GM21447 (cell line): ENCODE results near the gene LRMDA.

ENCODE experiments used
- ATAC-seq: cut with Tn5 transposase; IDR thresholded peaks from one replicate; pipeline ENCODE4 v1.9.1; 2021; ENCODE audit not compliant: unreplicated experiment

LRMDA gene

DNA sequence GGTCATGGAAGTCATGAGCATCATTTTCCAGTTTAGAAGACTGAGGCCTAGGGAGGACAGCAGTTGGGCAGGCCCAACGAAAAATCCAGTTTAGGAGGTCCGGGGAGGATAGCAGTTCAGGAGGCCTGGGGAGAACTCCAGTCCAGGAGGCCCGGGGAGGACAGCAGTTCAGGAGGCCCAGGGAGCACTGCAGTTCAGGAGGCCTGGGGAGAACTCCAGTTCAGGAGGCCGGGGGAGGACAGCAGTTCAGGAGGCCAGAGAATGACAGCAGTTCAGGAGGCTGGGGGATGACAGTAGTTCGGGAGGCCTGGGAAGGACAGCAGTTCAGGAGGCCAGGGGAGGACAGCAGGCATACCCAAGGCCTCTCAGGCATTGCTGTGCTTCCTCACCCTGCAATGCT is 453.4 kb downstream of the LRMDA start:
- no peak for ATAC-seq

DNA sequence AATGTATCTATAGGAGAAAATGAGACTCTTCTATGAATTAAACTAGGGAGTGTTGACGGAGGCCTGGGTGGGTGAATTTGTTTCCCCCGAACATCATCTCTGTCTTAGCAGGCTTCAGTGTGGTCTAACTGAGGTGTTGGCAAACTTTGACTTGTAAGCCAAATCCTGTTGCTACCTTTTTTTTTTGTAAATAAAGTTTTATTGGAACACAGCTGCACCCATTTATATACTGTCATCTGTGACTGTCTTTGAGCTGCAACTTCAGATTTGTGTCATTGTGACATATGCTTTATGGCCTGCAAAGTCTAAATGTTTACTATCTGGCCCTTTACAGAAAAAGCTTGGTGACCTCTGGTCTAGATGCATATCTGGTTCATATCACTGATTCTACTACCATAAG is 455.9 kb downstream of the LRMDA start:
- no peak for ATAC-seq

DNA sequence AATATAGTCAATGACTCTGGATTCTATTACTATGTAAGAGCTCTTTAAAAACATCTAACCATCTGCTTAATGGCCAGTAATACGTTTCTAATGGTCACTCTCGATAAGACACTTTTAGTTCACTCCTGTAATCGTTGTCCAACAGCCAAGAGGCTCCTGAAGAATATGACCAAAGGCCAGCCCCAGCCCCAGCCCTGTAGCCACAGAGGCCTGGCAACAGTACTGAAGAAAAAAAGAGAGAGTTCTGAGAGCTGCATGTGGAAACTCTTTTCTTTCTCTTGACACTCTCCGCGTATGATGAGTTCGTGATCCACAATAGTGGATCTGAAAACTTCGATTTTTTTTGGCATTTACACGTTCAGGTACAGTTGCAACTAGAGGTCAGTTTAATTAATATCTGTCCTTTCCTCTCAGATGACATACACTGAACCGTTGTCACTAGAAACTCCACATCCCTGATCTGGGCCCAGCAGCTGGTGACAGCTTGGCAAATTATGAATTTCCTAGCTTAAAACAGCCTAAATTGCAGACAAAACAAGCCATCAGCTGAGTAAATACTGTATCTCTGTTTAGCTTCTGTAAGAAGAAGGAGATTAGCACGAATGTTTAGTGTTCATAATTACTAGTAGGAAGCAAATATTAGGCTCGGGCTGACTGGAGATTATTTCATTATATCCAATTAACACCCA is 456.7 kb downstream of the LRMDA start:
- no peak for ATAC-seq

DNA sequence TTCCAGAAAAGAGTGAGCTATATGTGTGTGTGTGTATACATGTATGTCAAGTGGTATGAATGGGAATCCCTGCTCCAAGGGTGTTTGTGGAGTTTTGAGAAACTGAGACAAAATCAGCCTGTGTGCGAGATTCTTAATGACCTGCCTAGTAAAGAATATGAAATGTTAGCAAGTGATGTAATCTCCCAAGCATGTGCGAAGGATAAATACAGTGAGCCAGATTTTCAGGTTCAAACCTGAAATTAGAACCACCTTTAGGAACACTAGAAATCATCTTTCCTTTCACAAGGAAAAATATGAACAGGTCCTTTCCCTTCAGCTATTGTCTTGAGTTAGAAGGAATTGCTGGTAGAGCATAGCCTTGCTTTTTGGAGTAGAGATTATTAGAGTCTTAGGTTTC is 457.6 kb downstream of the LRMDA start:
- ATAC-seq, result no peak

DNA sequence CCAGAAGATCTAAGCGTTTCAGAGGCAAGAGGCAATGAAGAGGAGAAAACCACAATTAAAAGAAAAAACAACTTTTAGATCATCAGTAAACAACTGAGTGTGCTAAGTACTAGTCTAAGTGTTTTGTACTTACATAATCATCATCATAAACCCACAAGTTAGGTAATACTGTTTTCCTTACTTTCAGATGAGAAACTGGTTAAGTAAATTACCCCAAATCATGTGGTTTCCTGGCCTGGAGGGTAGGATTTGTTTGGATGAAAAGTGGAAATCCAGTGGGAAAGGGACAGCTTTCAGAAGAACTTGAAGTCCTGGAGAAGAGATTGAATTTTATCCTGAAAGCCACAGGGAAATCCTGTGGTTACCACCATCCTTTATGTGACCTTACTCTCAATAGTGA is 463.3 kb downstream of the LRMDA start:
- no peak for ATAC-seq

DNA sequence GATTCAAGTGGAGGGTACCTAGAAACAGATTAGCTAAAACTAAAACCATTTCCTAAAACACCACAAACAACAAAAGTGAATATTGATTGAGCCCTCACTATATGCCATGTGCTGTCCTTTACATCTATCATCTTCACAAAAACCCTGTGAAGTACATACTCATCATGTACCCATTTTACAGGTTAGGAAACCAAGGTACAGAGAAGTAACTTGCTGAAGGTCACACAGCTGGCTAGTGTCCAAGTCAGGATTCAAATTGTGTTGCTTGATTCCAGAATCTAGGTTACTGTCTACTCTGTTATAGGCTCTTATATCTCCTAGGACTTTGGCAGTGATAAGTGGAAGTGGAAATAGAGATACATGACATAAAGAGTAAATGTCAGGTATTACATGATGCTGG is 463.8 kb downstream of the LRMDA start:
- ATAC-seq, result no peak

DNA sequence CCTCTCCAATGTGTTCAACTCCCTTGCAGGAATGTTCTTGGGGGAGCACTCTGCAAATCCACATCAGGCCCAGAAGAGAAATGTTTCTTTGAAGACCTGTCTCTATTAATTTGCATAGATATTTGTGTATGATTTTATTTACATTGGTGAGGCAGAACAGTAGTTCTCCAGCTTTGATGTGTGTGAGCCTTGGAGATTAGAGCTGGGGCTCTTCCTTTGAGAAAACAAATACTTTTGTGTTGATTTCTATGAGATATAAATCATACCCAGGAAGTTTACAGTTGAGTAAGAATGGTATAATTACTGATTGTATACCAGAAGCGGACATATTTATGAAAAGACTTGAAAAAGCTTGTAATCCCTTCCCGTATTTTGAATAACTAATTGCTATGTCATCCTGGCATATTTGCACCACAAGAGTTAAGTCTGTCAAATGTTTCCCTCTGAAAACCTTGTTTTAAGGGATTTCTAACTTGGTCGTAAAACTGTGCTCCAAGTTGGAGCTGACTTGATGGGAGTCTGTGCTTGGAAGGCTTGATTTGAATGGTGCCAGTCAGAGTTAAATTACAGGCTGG is 468.5 kb downstream of the LRMDA start:
- no peak for ATAC-seq

DNA sequence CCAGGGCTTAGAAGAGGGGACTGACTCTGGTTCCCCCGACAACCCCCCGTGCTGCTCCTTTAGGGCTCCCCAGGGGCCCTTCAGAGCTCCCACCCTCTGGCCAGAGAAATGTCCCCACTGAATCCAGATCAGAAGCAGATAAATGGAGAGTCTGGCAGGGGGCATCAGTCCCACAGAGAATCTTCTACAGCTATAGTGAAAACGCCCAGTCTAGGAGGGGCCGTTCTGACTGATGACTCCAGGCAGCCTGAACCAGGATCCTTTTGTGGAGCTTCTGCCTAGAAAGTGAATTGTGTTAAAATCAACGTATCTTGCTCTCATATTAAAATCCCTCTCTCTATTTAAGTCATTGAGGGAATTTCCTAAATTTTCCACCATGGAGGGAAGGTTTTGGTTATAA is 471.4 kb downstream of the LRMDA start:
- no peak for ATAC-seq

DNA sequence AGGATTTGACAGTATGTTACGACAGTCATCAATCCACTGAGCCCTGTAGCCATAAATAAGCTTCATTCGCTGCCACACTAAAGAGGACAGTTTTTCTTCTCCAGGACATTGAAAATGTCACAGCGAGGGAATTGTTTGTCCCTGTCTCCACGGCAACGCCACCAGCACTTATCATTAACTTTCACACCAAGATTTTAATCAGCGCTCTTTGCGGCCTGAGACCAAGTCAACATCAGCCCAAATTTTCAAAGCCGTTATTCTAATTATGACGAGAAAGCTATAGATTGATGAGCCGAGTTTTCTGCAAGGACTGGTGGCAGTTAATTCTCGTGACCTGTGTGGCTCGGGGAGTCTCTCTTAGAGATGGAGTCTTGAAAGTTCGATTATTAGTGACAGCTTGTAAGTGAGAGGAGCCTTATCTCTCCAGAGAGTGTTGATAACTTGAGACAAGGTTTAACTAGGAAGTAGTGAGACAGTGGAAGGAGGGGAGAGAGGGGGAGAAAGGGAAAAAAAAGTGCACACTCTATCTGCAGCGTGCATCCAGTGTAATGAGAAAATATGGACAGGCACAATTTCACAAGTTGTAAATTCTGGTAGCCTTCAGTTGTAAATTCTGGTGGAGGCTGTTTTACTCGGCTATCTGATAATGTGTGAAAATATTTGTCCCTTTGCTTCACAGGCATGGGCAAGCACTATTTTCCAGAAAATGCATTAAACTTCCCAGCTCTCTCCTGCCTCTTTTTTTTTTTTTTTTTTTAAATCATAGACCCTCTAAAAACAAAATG is 473.3 kb downstream of the LRMDA start:
- ATAC-seq, result no peak

DNA sequence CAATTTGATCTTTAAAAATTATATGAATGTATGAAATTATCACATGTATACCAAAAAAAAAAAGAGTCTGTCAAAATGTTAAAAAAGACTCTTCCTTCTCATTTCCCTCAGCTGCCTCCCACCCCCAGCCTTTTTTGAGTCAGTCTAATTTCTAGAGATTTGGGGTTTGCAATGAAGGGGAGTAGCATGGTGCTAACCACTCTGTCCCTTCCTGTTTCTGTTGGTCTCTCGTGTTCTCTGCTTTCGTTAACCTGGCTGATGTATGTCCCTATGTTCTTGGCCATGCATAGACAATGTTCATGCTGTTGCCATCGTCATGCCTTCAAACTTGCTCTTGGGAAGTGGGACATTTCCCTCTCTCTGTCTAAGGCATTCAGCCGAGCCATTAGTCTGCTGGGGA is 474.1 kb downstream of the LRMDA start:
- ATAC-seq, result no peak

DNA sequence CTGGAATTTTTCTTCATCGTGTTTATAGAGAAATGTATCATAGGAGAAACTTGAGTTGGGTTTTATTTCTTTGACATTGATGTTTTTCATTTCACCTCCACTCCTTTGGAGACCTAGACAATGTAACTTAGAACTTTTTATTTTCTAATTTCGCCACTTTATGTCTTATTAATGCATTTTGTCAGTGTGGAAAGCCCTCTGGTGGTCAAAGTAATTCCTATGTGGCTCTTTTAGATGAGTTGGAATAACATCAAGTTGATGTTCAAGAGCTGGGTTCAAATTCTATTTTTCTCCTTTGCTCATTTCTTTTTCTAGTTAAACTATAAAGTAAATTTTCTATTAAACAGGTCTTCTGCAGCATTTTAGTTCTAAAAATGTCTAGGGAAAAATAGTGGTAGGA is 478.6 kb downstream of the LRMDA start:
- no peak for ATAC-seq

DNA sequence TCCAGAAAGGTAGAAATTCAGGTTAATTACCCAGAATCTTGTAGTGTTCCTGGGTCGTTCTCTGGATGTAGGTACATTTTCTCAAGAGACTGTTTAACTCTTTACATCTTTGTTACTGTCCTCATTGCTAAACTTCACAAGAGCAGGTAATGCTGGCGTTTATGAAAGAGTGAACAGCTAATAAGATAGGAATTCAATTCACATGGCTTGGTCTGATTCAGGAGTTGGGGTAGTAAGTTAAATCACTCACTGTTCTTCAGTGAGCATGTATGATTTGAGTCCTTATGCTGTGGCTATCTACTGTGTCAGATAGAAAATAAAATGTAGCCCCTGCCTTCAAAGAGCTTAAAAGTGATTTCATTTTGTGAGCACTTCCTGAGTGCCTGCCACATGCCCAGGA is 480.0 kb downstream of the LRMDA start:
- no peak for ATAC-seq

DNA sequence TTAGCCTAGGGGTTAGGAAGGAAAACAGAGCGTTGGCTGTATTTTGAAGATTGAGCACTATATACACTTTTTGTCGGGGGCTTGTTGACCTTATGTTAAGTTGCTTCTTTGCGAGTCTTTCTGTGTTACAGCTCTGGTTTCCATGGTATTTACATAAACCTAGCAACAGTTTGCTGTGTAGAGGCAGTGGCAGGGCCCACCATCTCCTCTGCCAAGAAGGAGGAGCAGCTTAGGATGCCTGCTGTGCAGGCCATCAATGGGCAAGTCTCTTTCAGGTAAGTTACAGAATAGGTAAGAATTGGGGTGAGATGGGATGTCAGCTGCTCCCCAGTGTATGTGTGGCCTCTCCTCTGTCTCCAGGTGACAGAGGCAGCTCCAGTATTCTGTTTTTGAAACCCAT is 485.5 kb downstream of the LRMDA start:
- ATAC-seq, result no peak

DNA sequence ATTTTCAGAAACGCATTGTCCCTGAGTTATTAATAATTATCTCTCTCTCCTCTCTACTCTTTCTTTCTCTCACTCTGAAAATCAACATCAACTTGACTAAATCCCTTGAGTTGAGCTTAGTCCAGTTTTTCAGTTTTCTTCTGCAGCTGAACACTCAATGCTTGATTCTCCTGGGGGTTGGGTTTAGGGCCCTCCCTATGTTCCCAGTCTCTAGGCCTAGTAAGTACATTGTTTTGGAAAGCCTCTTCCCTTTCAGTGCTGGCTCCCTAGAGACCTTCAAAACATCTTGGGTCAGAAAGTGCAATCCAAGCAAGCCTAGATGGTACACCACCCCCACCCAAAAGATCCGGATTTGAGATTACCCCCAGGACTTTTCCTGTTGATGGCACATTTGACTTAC is 488.5 kb downstream of the LRMDA start:
- no peak for ATAC-seq

DNA sequence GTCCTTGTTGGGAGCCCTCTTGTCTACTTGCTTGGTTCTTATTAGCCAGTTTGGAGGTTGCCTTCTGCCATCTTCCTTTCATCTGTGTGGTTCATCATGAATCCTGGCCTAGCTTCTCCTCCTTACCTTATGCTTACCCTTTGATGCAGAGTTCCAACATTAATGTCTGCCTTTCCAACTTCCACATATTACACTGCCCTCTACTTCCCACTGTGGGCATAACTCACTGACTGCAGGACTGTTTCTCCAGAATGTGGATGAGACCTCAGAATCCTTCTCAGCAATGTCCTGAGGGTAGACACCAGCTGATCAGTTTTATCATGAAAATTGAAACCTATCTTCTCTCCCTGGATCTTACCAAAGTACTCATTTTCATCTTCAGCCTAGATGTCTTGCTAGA is 491.0 kb downstream of the LRMDA start:
- no peak for ATAC-seq

DNA sequence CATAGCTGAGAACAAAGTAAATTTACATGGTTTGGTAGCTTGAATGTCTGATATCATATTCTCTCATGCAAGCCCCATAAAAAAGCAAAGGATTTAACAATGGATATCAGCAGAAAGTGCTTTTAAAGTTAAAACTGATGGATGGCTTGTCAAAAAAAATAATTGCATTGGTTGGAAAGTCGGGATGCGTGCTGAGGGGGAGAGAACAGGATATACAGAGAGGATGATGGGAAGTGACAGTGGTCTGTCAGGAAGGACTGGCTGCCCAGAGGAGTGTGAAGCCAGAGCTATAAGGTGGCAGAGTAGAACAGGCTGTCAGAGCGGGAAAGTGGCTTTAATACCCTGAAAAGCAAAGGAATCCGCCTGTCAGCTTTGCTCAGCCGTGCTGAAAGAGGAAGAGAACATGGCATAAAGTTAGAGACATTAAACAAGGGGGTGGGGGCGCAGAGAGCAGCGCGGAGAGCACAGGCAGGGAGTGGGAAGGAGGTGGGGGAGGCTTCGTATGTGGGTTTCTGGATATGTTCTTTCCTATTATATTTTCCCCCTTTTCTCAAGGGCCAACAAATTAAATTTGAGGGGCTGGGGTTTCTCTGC is 493.0 kb downstream of the LRMDA start:
- ATAC-seq, result no peak

DNA sequence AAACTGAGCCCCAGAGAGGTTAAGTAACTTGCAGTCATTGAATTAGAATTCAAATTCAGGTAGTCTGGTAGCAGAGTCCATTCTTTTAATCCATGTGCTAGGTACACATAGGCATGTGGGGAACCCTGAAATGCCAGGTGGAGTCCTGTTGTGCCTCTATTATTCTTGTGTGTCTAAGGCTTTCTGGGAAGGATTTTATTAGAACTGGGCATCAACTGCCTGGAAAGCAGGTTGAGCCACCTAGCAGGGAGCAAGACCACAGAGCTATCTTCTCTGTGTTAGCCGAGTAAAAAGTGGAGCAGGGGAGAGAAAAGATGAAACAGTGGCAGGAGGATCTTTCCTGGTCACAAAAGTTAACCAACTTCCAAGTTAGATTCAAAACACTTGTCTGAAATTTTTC is 494.6 kb downstream of the LRMDA start:
- ATAC-seq, result no peak

DNA sequence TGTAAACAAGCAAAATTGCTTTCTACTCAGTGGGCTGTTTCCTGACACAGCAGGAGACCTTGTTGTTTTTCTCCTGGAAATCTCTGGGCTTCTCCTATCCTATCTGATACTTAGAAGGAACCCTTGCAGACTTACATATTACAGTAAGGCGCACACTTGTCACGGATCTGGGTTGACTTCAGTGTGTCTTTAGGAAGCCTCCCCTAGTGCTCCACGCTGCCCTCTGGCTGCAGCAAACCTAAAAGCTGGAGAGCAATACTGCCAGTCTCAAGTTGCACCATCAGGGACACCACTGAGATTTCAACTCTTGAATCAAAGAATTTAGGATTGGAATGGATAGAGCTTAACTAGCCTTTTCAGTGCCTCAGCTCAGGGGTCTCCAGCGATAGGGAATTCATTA is 495.3 kb downstream of the LRMDA start:
- no peak for ATAC-seq

DNA sequence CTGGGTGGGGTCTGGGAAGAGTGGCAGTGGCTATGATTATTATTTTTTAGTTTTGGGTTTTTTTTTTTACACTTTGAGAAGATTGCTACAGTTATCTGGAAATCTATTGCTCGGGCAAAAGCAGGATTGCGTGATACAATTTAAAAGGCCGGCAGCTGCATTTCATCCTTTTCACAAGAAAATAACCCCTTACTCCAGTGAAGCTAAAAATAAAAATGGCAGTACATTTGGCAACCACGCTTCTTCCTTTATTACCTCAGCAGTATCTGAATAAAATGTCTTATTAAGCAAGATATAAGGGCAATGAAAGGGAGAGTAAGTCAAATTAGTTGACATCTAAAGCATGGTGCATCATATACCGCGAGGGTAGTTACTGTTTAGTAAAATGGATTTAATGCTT is 496.8 kb downstream of the LRMDA start:
- ATAC-seq, result no peak

DNA sequence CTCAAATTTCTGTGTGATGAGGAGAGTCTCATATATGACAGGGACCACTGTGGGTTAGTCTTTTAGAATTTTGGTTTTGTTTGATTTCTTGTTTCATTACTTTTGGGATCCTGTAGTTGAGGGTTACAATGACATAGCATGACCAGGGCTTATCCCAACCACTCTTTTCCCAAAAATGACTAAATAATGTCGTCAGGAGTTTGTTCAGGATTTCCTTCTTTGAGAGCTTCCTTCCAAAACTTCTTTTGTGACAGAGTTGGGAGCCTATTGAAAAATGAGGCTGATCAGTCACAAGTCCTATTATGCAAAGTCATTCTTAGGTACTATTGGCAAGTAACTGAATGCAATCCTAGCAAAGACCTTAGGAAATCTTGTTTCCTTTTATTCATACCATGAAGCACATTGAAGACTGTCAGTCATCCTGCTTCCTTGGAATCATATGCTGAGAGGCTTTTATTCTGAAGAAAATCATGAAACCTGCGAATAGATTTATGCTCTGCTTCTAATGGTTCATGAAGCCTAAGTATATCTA is 498.3 kb downstream of the LRMDA start:
- ATAC-seq, result no peak

DNA sequence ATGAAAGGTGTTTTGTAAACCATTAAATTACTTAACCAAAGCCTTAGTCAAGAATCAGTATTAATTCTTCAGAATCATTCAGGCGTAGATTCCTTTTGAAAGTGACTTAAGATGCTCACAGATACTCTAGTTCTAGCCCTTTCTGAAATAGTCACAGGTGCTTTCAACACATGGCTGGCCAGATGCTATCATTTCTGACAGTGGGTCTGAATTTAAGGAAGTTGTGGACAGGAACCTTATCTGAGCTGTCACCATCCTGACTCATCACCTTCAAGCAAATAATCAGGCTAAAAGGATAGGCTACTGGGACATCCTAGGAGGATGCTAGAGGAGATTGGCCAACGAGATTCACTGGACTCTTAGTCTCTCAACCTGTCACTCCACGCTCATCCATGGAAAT is 501.5 kb downstream of the LRMDA start:
- no peak for ATAC-seq

DNA sequence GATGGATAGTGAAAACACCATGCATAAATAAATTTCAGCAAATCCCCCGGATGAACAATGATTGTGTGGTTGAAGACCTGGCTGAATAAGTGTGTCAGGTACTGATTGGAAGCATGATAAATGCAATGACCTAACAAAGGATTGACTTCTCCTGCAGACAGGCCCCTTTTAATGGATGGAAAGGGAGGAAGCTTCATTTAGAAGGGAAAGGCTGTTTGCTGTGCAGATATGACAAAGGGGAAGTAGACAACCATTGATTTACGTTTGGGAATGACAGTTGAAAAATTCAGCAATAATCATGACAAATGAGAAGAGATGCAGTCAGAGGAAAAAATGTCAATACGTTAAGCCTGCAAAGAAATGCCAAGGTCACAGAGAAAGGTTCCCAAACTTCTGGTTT is 503.8 kb downstream of the LRMDA start:
- ATAC-seq, result no peak
